GM19372 (cell line): ENCODE data around the gene PLEKHG3.

Source experiments
- ATAC-seq: cut with Tn5 transposase; IDR thresholded peaks from one replicate; pipeline ENCODE4 v1.9.1; 2021; ENCODE audit warnings: mild to moderate bottlenecking, low read depth, moderate library complexity; ENCODE audit not compliant: unreplicated experiment

The PLEKHG3 gene

GRCh38 chr14:64725261-64725815 lies 21.1 kb downstream of the PLEKHG3 start:
- ATAC-seq, result no peak

- no peak for ATAC-seq
Observed at GRCh38 chr14:64725879-64726584, 21.8 kb downstream of the PLEKHG3 start.

GRCh38 chr14:64726585-64726890 lies 22.3 kb downstream of the PLEKHG3 start:
- ATAC-seq, result no peak

- ATAC-seq, result no peak
Observed at GRCh38 chr14:64727551-64728071, 23.4 kb downstream of the PLEKHG3 start.

GRCh38 chr14:64728106-64728505 lies 23.9 kb downstream of the PLEKHG3 start:
- ATAC-seq, result no peak

- no peak for ATAC-seq
Observed at GRCh38 chr14:64728856-64729255, 24.6 kb downstream of the PLEKHG3 start.

GRCh38 chr14:64729386-64730060 lies 25.3 kb downstream of the PLEKHG3 start:
- ATAC-seq, result no peak

- no peak for ATAC-seq
Observed at GRCh38 chr14:64730061-64730440, 25.8 kb downstream of the PLEKHG3 start.

GRCh38 chr14:64730681-64731080 lies 26.5 kb downstream of the PLEKHG3 start:
- no peak for ATAC-seq

GRCh38 chr14:64731141-64731581 lies 26.9 kb downstream of the PLEKHG3 start:
- no peak for ATAC-seq

- ATAC-seq, result no peak
Observed at GRCh38 chr14:64732066-64732465, 27.8 kb downstream of the PLEKHG3 start.

GRCh38 chr14:64732536-64733120 lies 28.4 kb downstream of the PLEKHG3 start:
- no peak for ATAC-seq

- no peak for ATAC-seq
Observed at GRCh38 chr14:64733321-64733720, 29.1 kb downstream of the PLEKHG3 start.

- ATAC-seq, result no peak
Observed at GRCh38 chr14:64733899-64734298, 29.7 kb downstream of the PLEKHG3 start.

GRCh38 chr14:64734990-64735389 lies 30.8 kb downstream of the PLEKHG3 start:
- no peak for ATAC-seq

GRCh38 chr14:64736271-64737169 lies 32.3 kb downstream of the PLEKHG3 start:
- no peak for ATAC-seq

GRCh38 chr14:64737391-64738280 lies 33.4 kb downstream of the PLEKHG3 start:
- ATAC-seq, result no peak

- ATAC-seq, result no peak
Observed at GRCh38 chr14:64738281-64738804, 34.1 kb downstream of the PLEKHG3 start.

GRCh38 chr14:64741200-64741599 lies 37.0 kb downstream of the PLEKHG3 start:
- no peak for ATAC-seq
